Measurements from ENCODE around the gene EMCN. TPM values are rescaled to one million over a fixed set of nuclear protein-coding genes. Genes with fewer than 3 reads are reported as not detected.

Gene EMCN
- total RNA-seq, 4 donors from 2014 or later = 33.3 to 84.1 (median 54.3) TPM

- no peak for DNase-seq
- Histone ChIP-seq H3K27ac (no peak overlapping the region), H3K4me1 (no peaks in the 10 kb centered on the region), H3K27me3 (no peaks in the 10 kb centered on the region), H3K4me3 (no peak overlapping the region), H3K36me3 (no peaks in the 10 kb centered on the region), H3K9me3 (no peaks in the 10 kb centered on the region)
- intact Hi-C loops (cut with DNase I; ENCODE audit: low total_unique reads) = no loop called here
- TF ChIP-seq POLR2A (IDR thresholded peaks at IDR 0.05) = no peak
- no peak for TF ChIP-seq CTCF (IDR thresholded peaks at IDR 0.05)
Observed at GRCh38 chr4:100348473-100348872, 169.3 kb downstream of the EMCN start.

GRCh38 chr4:100347241-100347640 is 170.6 kb downstream of the EMCN start:
- no peaks in the 10 kb centered on the region for H3K4me1 ChIP-seq
- H3K27me3 ChIP-seq = no peaks in the 10 kb centered on the region
- TF ChIP-seq CTCF (IDR thresholded peaks at IDR 0.05) (no peak), POLR2A (IDR thresholded peaks at IDR 0.05) (no peak)
- H3K27ac ChIP-seq = no peak overlapping the region
- H3K36me3 ChIP-seq = no peaks in the 10 kb centered on the region
- no peaks in the 10 kb centered on the region for H3K9me3 ChIP-seq
- intact Hi-C loops (cut with DNase I; ENCODE audit: low total_unique reads) = no loop called here
- no peak for DNase-seq
- no peak overlapping the region for H3K4me3 ChIP-seq

GRCh38 chr4:100345585-100345984 is 172.2 kb downstream of the EMCN start:
- H3K27me3 ChIP-seq = no peaks in the 10 kb centered on the region
- TF ChIP-seq POLR2A (IDR thresholded peaks at IDR 0.05) (no peak), CTCF (IDR thresholded peaks at IDR 0.05) (no peak)
- no peaks in the 10 kb centered on the region for H3K9me3 ChIP-seq
- no peak overlapping the region for H3K4me3 ChIP-seq
- H3K27ac ChIP-seq = no peak overlapping the region
- H3K36me3 ChIP-seq = no peaks in the 10 kb centered on the region
- intact Hi-C loops (cut with DNase I; ENCODE audit: low total_unique reads) = no loop called here
- H3K4me1 ChIP-seq = no peaks in the 10 kb centered on the region
- DNase-seq = no peak

All from uterus (tissue), 4 donors.